ENCODE measurements around the gene OR2W3. TPM values are rescaled to one million over a fixed set of nuclear protein-coding genes. Genes with fewer than 3 reads are reported as not detected.
"Not testable (repeated sequence)": the region's sequence is repeated elsewhere in the genome, so short reads cannot be mapped to it uniquely, and the experiment has no call there.

OR2W3 gene
- total RNA-seq, 1 donor from 2014 or later, result 0.58 TPM

DNA sequence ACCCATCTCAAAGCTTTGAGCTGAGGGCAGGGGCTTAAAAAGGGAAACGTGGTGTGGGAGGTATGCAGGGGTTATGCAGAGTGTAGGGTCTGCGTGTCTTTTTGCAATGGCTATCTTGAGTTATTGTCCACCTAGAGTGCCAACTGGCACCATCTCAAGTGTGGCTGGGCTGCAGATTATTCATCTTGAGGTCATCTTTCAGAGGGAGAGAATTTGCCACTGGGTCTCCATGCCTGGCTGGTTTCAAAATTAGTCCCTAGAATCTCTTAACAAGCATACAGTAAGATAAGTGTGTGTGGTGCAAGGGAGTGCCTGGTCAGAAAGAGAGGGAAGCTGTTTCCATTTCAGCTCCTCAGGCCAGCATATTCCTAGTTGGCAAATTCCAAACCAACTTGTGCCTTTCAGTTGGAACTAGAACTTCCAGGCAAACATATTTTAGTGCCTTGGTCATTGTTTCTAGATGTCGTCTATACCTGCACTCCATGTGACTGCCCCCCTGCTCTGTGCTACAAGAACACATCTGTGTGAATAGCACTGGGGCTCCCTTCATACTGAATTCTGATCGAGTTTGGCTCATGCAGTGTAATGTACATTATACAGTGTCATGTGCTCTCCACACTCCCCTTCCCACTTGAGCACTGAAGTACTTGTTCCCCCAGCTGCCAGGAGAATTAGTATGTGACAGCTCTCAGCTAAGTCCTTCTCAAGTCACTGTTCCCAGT is 19.7 kb downstream of the OR2W3 start:
- DNase-seq (ENCODE audit: extremely low read depth, low read depth, low spot score), result no peak

DNA sequence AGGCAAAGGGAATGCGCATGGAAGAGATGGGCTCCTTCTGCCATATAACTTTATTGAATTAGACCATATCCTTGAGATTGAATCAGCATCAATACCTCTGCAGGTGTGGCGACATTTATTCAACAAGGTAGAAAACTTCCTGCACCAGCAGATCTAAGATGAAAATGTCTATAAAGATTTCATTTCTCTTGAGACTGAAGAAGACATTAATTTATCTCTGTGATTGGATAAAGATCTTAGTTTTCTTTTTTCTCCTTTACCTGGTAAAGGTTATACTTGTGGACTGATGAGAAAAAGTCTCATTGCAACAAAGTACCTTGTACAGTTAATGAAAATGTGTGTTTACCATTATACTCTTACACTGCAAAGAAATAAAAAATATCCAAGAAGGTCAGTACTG is 24.6 kb downstream of the OR2W3 start, which contains the start of gene OR2T8:
OR2T8 (plus strand) TSS at position 301 of the 400 bp plus-strand sequence. CDS start 766 bp downstream, outside the sequence.
- no peak for DNase-seq (ENCODE audit: extremely low read depth, low read depth, low spot score)

DNA sequence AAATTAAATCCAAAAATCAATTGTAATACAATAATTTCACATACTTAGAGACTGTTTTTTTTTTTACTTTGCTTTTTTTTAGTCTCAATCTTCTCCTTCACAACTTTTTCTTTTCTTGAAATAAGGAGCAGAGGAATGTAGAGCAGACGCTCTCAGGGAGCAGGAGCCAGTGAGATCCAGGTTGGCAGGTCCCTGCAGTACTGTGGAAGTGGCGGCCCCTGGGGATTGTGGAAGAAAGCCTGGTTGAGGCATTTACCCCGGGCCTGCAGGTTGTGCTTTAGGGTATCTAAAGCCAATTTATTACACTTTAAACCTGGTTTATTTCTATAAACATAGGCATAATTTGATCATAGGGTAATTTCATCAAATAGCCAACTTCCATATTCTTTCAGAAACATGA is 28.6 kb downstream of the OR2W3 start:
- no peak for DNase-seq (ENCODE audit: extremely low read depth, low read depth, low spot score)

DNA sequence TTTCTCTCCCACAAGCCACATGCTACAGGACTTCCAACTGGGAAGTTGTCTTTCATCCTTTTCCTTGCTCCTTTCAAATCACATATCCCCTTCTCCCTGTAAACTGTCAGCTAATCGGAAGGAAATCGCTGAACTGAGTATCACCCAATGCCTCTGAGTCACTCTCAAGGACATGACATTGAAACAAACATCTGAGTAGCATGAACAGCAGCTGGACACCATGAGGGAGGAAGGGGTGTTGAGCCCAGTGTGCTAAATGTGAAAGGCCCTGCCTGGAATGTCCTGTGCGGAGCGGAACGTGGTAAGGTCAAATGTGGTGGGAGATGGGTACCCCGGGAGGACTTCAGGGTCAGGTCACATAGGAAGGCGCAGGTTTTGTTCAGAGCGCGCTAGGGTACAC is 29.5 kb downstream of the OR2W3 start, which contains the start of gene OR2AJ1:
OR2AJ1 (plus strand) TSS at position 22 of the 400 bp plus-strand sequence. CDS start 8,880 bp downstream, outside the sequence.
- no peak for DNase-seq (ENCODE audit: extremely low read depth, low read depth, low spot score)

DNA sequence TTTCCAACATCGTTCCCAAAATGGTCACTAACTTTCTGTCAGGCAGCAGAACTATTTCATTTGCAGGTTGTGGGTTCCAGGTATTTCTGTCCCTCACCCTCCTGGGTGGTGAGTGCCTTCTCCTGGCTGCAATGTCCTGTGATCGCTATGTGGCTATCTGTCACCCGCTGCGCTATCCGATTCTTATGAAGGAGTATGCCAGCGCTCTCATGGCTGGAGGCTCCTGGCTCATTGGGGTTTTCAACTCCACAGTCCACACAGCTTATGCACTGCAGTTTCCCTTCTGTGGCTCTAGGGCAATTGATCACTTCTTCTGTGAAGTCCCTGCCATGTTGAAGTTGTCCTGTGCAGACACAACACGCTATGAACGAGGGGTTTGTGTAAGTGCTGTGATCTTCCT is 38.6 kb downstream of the OR2W3 start:
- DNase-seq (ENCODE audit: extremely low read depth, low read depth, low spot score), result no peak

DNA sequence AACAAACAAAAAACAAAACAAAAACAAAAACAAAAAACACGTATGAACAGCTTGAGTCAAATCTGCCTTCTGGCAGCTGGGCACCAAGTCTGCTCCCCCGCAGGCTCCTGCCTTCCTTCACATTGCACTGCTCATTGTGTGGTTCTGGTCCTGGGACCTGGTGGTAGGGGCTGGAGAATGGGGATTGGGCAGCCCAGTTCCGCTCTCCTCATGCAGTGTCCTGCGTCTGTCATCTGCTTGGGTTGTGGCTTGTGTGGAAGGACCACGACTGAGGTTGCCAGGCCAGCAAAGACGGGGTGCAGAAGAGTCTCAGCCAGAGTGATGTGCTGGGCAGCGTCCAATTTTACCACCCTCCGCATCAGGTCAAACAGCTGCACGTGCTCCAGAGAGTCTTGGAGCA is 40.4 kb downstream of the OR2W3 start:
- no peak for DNase-seq (ENCODE audit: extremely low read depth, low read depth, low spot score)

DNA sequence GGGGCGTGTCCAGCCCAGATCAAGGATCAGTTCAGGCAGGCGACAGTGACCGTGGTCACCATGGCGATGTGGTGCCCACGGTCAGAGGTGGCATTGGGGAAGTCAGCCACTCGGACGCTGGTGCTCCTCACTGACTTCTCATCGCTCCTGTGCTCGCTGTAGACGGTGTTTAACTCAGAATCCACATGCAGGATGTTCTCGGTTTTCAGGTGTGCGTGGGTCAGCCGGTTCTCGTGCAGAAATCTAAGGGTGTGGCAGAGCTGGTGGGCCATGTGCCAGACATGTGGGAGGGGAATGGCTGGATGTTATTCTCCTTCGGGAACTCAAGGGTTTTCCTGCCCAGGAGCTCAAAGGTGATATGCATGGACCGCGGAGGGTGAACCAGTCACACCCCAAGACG is 41.0 kb downstream of the OR2W3 start:
- no peak for DNase-seq (ENCODE audit: extremely low read depth, low read depth, low spot score)

DNA sequence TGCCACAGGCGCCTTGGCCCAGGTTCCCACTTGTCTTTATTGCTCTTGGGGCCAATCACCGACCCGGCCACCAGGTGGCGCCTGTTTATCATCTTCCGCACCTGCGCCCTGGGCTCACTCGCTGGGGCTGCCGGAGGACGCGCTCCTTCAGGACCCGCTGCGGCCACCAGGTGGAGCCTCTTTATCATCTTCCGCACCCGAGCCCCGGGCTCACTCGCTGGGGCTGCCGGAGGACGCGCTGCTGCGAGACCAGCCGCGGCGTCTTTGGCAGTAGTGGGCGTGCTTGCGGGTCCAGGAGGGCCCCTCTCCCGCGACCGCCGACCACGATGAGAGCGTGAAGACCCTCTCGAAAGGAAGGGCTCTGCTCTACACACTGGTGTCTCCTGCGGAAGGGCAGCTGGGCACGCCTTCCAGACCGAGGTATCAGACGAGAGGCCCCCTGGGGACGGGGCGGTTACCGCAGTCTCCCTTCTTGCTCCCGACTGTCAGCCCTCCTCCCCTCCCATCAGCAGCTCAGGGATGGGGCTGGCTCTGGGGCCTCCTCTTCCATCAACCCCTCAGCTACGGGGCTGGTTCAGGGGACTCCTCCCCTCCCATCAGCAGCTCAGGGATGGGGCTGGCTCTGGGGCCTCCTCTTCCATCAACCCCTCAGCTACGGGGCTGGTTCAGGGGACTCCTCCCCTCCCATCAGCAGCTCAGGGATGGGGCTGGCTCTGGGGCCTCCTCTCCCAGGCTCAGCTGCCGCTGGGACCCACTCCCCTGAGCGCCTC is 41.8 kb downstream of the OR2W3 start:
- DNase-seq (ENCODE audit: extremely low read depth, low read depth, low spot score), result not testable (repeated sequence)

DNA sequence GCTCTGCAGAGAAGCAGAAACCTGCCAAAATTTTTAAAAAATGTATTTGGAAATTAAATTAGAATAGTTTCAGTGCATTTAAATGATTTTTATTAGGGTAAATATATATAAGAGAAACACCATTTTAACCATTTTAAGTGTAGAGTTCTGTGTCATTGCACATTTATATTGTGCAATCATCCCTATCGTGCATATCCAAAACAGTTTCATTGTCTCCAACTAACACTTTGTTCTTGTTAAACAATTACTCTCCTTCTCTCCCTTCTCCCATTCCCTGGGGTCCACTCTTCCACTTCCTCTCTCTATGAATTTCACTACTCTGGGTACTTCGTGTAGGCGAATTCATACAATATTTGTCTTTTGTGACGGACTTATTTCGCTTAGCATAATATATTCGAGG is 47.2 kb downstream of the OR2W3 start:
- no peak for DNase-seq (ENCODE audit: extremely low read depth, low read depth, low spot score)

Other genes with a start within 250 kb of the OR2W3 start
- gene OR13G1, start 215.8 kb upstream of the OR2W3 start, total RNA-seq, result not detected in 2 replicates
- gene OR6F1, start 178.9 kb upstream of the OR2W3 start, total RNA-seq, result not detected in 2 replicates
- not detected in 2 replicates for gene OR14K1, start 157.0 kb upstream of the OR2W3 start, total RNA-seq
- not detected in 2 replicates for gene OR14A2, start 147.4 kb upstream of the OR2W3 start, total RNA-seq
- gene OR1C1, start 135.0 kb upstream of the OR2W3 start, total RNA-seq, result not detected in 2 replicates
- not detected in 2 replicates for gene OR14A16, start 71.5 kb upstream of the OR2W3 start, total RNA-seq
- gene OR11L1, start 53.7 kb upstream of the OR2W3 start, total RNA-seq, result not detected in 2 replicates
- 2.4 and 3.0 TPM in 2 replicates for gene TRIM58, start 38.4 kb upstream of the OR2W3 start, total RNA-seq
- gene OR2T8, start 24.7 kb downstream of the OR2W3 start, total RNA-seq, result not detected in 2 replicates
- not detected in 2 replicates for gene OR2AJ1, start 29.3 kb downstream of the OR2W3 start, total RNA-seq
- not detected in 2 replicates for gene OR2L8, start 53.3 kb downstream of the OR2W3 start, total RNA-seq
- gene OR2AK2, start 69.6 kb downstream of the OR2W3 start, total RNA-seq, result not detected in 2 replicates
- gene OR2L5, start 118.1 kb downstream of the OR2W3 start, total RNA-seq, result not detected in 2 replicates
- gene OR2L2, start 134.5 kb downstream of the OR2W3 start, total RNA-seq, result not detected in 2 replicates
- not detected in 2 replicates for gene OR2L3, start 151.2 kb downstream of the OR2W3 start, total RNA-seq
- gene OR2L13, start 199.6 kb downstream of the OR2W3 start, total RNA-seq, result not detected in 2 replicates
- gene OR2M5, start 249.6 kb downstream of the OR2W3 start, total RNA-seq, result not detected in 2 replicates